ENCODE measurements around the gene IFI44L. TPM values are rescaled to one million over a fixed set of nuclear protein-coding genes. Genes with fewer than 3 reads are reported as not detected.

The IFI44L gene
- total RNA-seq, 1 donor from 2014 or later = not detected

DNA sequence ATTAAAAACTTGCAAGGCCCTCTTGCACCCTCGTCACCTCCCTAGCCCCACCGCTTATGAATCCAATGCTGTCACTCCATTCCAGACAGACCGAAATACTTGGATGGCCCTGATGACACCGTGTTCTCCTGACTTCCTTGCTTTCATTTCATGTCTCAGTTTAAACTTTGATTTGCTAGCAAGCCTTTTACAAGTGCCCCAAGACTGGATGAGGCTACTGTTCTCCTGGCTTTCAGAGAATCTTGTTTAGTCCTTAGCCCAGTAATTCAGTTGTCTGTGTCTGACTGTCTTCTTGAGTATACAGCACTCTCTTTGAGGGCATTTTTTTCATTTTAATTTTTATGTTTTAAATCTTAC lies 824 bp upstream of the IFI44L start:
- Mint-ChIP-seq H3K4me1 (ENCODE audit: low read depth) (no peaks in the 10 kb centered on the region), H3K27me3 (peaks cover 2% of the 10 kb centered on the region)
- DNase-seq (ENCODE audit: low spot score, unreplicated experiment) = no peak

DNA sequence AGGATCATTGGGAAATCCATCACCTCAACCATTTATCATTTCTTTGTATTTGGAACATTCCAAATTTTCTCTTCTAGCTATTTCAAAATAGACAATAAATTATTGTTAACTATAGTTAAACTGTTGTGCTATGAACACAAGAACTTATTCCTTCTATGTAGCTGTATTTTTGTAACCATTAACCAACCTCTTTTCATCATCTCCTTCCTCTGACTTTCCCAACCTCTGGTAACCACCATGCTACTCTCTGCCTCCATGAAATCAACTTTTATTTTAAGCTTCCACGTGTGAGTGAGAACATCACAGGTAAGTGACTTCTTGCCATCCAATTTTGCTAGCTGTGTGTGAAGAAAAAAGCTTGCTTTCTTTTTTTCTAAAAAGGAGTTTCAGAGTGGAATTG lies 418 bp downstream of the IFI44L start:
- DNase-seq (ENCODE audit: low spot score, unreplicated experiment) = no peak
- Mint-ChIP-seq H3K4me1 (ENCODE audit: low read depth) (no peaks in the 10 kb centered on the region), H3K27ac (no peak overlapping the region), H3K9me3 (ENCODE audit: low read depth) (no peaks in the 10 kb centered on the region), H3K36me3 (ENCODE audit: insufficient read depth) (no peaks in the 10 kb centered on the region), H3K27me3 (peaks cover 2% of the 10 kb centered on the region), H3K4me3 (ENCODE audit: low read depth) (no peak overlapping the region)
- TF ChIP-seq, protein P1, sequence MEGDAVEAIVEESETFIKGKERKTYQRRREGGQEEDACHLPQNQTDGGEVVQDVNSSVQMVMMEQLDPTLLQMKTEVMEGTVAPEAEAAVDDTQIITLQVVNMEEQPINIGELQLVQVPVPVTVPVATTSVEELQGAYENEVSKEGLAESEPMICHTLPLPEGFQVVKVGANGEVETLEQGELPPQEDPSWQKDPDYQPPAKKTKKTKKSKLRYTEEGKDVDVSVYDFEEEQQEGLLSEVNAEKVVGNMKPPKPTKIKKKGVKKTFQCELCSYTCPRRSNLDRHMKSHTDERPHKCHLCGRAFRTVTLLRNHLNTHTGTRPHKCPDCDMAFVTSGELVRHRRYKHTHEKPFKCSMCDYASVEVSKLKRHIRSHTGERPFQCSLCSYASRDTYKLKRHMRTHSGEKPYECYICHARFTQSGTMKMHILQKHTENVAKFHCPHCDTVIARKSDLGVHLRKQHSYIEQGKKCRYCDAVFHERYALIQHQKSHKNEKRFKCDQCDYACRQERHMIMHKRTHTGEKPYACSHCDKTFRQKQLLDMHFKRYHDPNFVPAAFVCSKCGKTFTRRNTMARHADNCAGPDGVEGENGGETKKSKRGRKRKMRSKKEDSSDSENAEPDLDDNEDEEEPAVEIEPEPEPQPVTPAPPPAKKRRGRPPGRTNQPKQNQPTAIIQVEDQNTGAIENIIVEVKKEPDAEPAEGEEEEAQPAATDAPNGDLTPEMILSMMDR (IDR thresholded peaks at IDR 0.05; ENCODE audit: unreplicated experiment) = no peak

More for the DNA sequence above, 824 bp upstream of the IFI44L start:
- Mint-ChIP-seq H3K27ac (no peak overlapping the region), H3K36me3 (ENCODE audit: insufficient read depth) (no peaks in the 10 kb centered on the region), H3K9me3 (ENCODE audit: low read depth) (no peaks in the 10 kb centered on the region), H3K4me3 (ENCODE audit: low read depth) (no peak overlapping the region)
- TF ChIP-seq, protein P1 (IDR thresholded peaks at IDR 0.05; ENCODE audit: unreplicated experiment) = no peak

DNA sequence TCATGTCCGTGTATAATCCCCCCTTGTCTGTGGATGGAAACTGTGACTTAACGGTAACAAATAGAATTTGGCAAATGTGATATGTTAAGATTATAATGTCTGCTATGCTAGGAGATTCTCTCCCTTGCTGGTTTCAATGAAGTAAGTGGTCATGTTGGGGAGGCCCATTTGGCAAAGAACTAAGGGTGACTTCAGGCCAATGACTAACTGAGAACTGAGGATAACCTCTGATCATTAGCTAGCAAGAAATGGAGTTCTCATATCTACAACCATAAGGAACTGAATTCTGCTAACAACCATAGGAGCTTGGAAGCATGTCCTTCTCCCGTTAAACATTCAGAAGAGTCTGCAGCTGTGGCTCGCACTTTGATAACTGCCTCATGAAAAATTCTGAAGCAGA lies 2.3 kb downstream of the IFI44L start:
- Mint-ChIP-seq H3K27ac (no peak overlapping the region), H3K27me3 (peaks cover 8% of the 10 kb centered on the region), H3K36me3 (ENCODE audit: insufficient read depth) (no peaks in the 10 kb centered on the region), H3K9me3 (ENCODE audit: low read depth) (no peaks in the 10 kb centered on the region), H3K4me3 (ENCODE audit: low read depth) (no peak overlapping the region), H3K4me1 (ENCODE audit: low read depth) (no peaks in the 10 kb centered on the region)
- TF ChIP-seq, protein P1 (IDR thresholded peaks at IDR 0.05; ENCODE audit: unreplicated experiment) = no peak
- DNase-seq (ENCODE audit: low spot score, unreplicated experiment) = no peak

DNA sequence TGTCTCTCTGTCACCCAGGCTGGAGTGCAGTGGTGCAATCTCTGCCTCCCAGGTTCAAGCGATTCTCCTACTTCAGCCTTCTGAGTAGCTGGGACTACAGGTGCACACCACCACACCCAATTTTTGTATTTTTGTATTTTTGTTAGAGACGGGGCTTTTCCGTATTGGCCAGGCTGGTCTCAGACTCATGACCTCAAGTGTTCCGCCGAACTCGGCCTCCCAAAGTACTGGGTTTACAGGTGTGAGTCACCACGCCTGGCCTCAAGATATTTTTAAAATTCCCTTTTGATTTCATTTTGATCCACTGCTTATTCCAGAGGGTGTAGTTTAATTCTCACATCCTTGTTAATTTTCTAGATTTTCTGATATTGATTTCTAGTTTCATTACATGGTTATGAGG lies 3.8 kb downstream of the IFI44L start:
- H3K36me3 Mint-ChIP-seq (ENCODE audit: insufficient read depth) = no peaks in the 10 kb centered on the region
- no peaks in the 10 kb centered on the region for H3K9me3 Mint-ChIP-seq (ENCODE audit: low read depth)
- no peak for DNase-seq (ENCODE audit: low spot score, unreplicated experiment)
- TF ChIP-seq, protein P1 (IDR thresholded peaks at IDR 0.05; ENCODE audit: unreplicated experiment) = no peak
- H3K4me3 Mint-ChIP-seq (ENCODE audit: low read depth) = no peak overlapping the region
- no peak overlapping the region for H3K27ac Mint-ChIP-seq
- peaks cover 11% of the 10 kb centered on the region for H3K27me3 Mint-ChIP-seq
- H3K4me1 Mint-ChIP-seq (ENCODE audit: low read depth) = no peaks in the 10 kb centered on the region

DNA sequence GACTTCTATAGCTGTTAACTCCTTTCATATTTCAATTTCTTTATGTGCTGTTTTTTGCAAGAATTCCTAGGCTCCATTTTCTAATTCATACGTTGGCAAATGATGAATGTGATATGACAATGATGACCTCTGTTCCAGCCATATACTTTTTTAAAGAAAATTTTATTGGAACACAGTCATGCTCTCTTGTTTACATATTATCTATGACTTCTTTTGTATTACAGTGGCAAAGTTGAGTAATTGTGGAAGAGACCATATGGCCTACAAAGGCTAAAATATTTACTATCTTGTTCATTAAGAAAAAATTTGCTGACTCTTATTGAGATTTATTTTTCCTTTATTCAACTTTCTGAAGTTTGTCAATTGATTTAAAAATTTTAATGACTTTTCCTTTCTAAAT lies 7.1 kb downstream of the IFI44L start:
- no peaks in the 10 kb centered on the region for H3K36me3 Mint-ChIP-seq (ENCODE audit: insufficient read depth)
- no peak for DNase-seq (ENCODE audit: low spot score, unreplicated experiment)
- no peak overlapping the region for H3K27ac Mint-ChIP-seq
- TF ChIP-seq, protein P1 (IDR thresholded peaks at IDR 0.05; ENCODE audit: unreplicated experiment) = no peak
- H3K4me1 Mint-ChIP-seq (ENCODE audit: low read depth) = no peaks in the 10 kb centered on the region
- H3K4me3 Mint-ChIP-seq (ENCODE audit: low read depth) = no peak overlapping the region
- no peaks in the 10 kb centered on the region for H3K9me3 Mint-ChIP-seq (ENCODE audit: low read depth)
- peaks cover 9% of the 10 kb centered on the region for H3K27me3 Mint-ChIP-seq
